HG02623 (cell line): ENCODE measurements around the gene CARS2.
"Not testable (repeated sequence)": the region's sequence is repeated elsewhere in the genome, so short reads cannot be mapped to it uniquely, and the experiment has no call there.

Experiments
- ATAC-seq: cut with Tn5 transposase; IDR thresholded peaks from one replicate; pipeline ENCODE4 v1.9.1; 2021; ENCODE audit warnings: moderate library complexity; ENCODE audit not compliant: unreplicated experiment

Gene CARS2

GRCh38 chr13:110705826-110706569 lies at the start of gene CARS2:
CARS2 (minus strand) TSS chr13:110706116; CDS start chr13:110706093, 23 bp downstream.
- peak; percentile 95 for ATAC-seq

GRCh38 chr13:110748271-110748670 lies 42.4 kb upstream of the CARS2 start:
- no peak for ATAC-seq

- no peak for ATAC-seq
Observed at GRCh38 chr13:110746438-110746837, 40.5 kb upstream of the CARS2 start.

- no peak for ATAC-seq
Observed at GRCh38 chr13:110743687-110744086, 37.8 kb upstream of the CARS2 start.

- ATAC-seq, result no peak
Observed at GRCh38 chr13:110737555-110737954, 31.6 kb upstream of the CARS2 start.

GRCh38 chr13:110734561-110734960 lies 28.6 kb upstream of the CARS2 start:
- no peak for ATAC-seq

- no peak for ATAC-seq
Observed at GRCh38 chr13:110731072-110731471, 25.2 kb upstream of the CARS2 start.

- no peak for ATAC-seq
Observed at GRCh38 chr13:110726726-110727125, 20.8 kb upstream of the CARS2 start.

- ATAC-seq, result not testable (repeated sequence)
Observed at GRCh38 chr13:110726153-110726552, 20.2 kb upstream of the CARS2 start.

GRCh38 chr13:110723598-110723997 lies 17.7 kb upstream of the CARS2 start:
- no peak for ATAC-seq

- ATAC-seq, result no peak
Observed at GRCh38 chr13:110722971-110723370, 17.1 kb upstream of the CARS2 start.

- no peak for ATAC-seq
Observed at GRCh38 chr13:110719036-110719710, 13.3 kb upstream of the CARS2 start.

- no peak for ATAC-seq
Observed at GRCh38 chr13:110716247-110716515, 10.3 kb upstream of the CARS2 start.

GRCh38 chr13:110715395-110716246 lies 9.7 kb upstream of the CARS2 start:
- ATAC-seq, result peak; percentile 44

- ATAC-seq, result no peak
Observed at GRCh38 chr13:110714797-110715394, 9.0 kb upstream of the CARS2 start.

- no peak for ATAC-seq
Observed at GRCh38 chr13:110713981-110714796, 8.3 kb upstream of the CARS2 start.

GRCh38 chr13:110713642-110713952 lies 7.7 kb upstream of the CARS2 start, which contains the start of gene ING1:
ING1 (plus strand) TSS chr13:110713700; CDS start chr13:110714150, 450 bp downstream.
- no peak for ATAC-seq

GRCh38 chr13:110712849-110713641 lies 7.1 kb upstream of the CARS2 start:
- ATAC-seq, result peak; percentile 45

- peak; percentile 19 for ATAC-seq
Observed at GRCh38 chr13:110712081-110712848, 6.3 kb upstream of the CARS2 start.
